Neutrophil (primary cell): ENCODE data around the gene ZSCAN12.

Source experiments
- H3K27ac ChIP-seq: fragments of 200-600 bp; sonication (generic); 2 replicates; pipeline ENCODE4 v1.5.1; 2016; ENCODE audit warnings: mild to moderate bottlenecking, moderate library complexity
- H3K27me3 ChIP-seq: fragments of 200-600 bp; sonication (generic); 2 replicates; pipeline ENCODE4 v1.6.0; 2016; ENCODE audit warnings: mild to moderate bottlenecking
- H3K36me3 ChIP-seq: fragments of 200-600 bp; sonication (generic); 2 replicates; pipeline ENCODE4 v1.5.1; 2017
- H3K4me1 ChIP-seq, 2 experiments: fragments of 200-600 bp in 1 of 2; sonication (generic) in 1 of 2; 1 replicate in 1 of 2; 2 replicates in 1 of 2; pipeline versions ENCODE4 v1.5.1 to v1.6.1; 2013 to 2016; ENCODE audit warnings: low read depth in 1 of 2, low read length in 1 of 2, mild to moderate bottlenecking in 1 of 2, moderate library complexity in 1 of 2; ENCODE audit not compliant: control insufficient read depth in 1 of 2, insufficient read depth in 1 of 2
- H3K4me3 ChIP-seq, 2 experiments: fragments of 200-600 bp in 1 of 2; sonication (generic) in 1 of 2; 1 replicate in 1 of 2; 2 replicates in 1 of 2; pipeline ENCODE4 v1.5.1; 2013 to 2016; ENCODE audit warnings: low read depth in 1 of 2, low read length in 1 of 2, mild to moderate bottlenecking in 1 of 2, moderate library complexity in 1 of 2
- H3K9me3 ChIP-seq: fragments of 200-600 bp; sonication (generic); 2 replicates; pipeline ENCODE4 v1.5.1; 2016
- TF ChIP-seq, protein P1 (sequence below): fragments of 200-600 bp; sonication (generic); IDR thresholded peaks from 2 replicates; pipeline ENCODE4 v1.5.1; 2016; ENCODE audit warnings: antibody characterized with exemption

The ZSCAN12 gene

DNA sequence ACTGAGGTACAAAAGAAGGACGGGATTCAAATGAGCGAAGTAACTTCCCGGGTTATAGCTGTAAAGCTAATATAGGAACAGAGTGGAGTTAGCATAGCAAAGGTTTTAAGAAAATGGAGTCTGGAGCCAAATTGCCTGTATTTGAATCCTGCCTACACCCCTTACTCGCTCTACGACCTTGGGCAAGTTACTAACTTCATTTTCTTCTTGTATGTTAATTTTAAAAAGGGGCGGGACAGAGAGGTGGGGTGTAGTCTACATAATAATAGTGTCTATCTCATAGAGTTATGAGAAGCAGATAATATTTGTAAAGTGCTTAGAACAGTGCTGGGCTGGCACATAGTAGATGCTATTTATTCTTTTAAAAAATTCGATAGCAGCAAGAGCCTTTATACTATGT is 43.0 kb upstream of the ZSCAN12 start:
- no peaks in the 10 kb centered on the region for H3K36me3 ChIP-seq
- peaks cover 6% of the 10 kb centered on the region for H3K9me3 ChIP-seq
- H3K27ac ChIP-seq = no peak overlapping the region
- H3K4me1 ChIP-seq = peaks cover 0 to 5% of the 10 kb centered on the region in 2 experiments
- H3K27me3 ChIP-seq = peaks cover 61% of the 10 kb centered on the region
- H3K4me3 ChIP-seq = no peak overlapping the region
- TF ChIP-seq, protein P1, sequence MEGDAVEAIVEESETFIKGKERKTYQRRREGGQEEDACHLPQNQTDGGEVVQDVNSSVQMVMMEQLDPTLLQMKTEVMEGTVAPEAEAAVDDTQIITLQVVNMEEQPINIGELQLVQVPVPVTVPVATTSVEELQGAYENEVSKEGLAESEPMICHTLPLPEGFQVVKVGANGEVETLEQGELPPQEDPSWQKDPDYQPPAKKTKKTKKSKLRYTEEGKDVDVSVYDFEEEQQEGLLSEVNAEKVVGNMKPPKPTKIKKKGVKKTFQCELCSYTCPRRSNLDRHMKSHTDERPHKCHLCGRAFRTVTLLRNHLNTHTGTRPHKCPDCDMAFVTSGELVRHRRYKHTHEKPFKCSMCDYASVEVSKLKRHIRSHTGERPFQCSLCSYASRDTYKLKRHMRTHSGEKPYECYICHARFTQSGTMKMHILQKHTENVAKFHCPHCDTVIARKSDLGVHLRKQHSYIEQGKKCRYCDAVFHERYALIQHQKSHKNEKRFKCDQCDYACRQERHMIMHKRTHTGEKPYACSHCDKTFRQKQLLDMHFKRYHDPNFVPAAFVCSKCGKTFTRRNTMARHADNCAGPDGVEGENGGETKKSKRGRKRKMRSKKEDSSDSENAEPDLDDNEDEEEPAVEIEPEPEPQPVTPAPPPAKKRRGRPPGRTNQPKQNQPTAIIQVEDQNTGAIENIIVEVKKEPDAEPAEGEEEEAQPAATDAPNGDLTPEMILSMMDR = no peak

DNA sequence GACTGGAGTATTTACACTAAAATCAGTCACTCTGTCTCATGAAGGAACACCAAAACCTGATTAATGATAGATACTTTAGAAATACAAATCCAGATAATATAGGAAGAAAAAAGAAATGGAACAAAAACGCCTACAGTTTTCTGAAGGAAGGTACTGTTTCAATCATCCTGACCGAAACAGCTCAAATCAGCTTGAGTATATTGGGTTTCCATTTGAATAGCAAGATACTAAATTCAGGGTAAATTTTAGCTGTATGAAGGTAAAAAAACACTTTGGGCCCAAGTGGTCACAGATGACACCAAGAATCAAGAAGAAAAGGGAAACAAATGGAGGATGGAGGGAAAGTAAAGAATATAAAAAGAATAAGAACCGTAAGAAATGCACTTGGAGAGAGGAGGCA is 36.9 kb upstream of the ZSCAN12 start:
- H3K9me3 ChIP-seq = no peaks in the 10 kb centered on the region
- peaks cover under 1% of the 10 kb centered on the region for H3K27me3 ChIP-seq
- TF ChIP-seq, protein P1 = no peak
- H3K27ac ChIP-seq = no peak overlapping the region
- H3K4me1 ChIP-seq = no peaks in the 10 kb centered on the region
- no peak overlapping the region for H3K4me3 ChIP-seq
- H3K36me3 ChIP-seq = no peaks in the 10 kb centered on the region

DNA sequence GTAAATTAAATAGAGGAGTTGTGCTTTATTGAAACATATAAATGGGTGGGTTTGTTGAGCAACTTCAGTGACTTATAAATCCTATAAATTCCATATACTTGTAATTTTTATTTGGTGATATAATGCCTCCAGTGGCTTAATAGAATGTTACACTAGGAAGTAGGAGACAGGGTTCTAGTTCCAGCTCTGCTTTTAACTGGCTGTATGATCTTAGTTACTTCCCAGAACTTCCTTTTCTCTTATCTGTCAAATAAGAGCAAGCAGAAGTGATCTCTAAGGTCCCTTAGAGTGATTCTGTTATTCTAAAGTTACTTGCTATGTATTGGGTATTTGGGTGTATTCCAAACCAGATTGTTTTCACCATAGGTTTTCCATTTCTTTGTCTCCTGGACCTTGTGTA is 33.6 kb upstream of the ZSCAN12 start:
- Histone ChIP-seq H3K4me3 (no peak overlapping the region), H3K9me3 (no peaks in the 10 kb centered on the region), H3K27me3 (no peaks in the 10 kb centered on the region), H3K4me1 (no peaks in the 10 kb centered on the region), H3K27ac (no peak overlapping the region), H3K36me3 (no peaks in the 10 kb centered on the region)
- TF ChIP-seq, protein P1 = no peak

DNA sequence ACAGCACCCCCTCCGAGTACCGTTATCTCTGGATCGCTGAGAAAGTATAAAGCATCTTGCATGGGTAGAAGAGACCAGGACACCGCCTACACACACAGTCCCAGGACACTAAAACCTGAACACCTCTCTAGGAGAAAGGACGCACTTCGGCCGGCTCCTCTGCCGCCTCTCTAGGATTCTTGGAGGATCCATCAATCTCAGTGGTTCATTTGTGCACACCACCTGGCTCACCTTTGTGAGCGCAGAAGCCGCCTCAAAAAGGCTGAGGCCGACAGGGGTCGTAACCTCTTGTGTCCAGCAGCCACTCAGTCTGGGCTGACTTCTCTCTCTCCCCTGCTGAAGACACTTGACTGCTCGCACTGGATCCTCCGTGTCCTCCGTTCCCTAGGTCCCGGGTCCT is 30.2 kb upstream of the ZSCAN12 start:
- Histone ChIP-seq H3K27me3 (no peaks in the 10 kb centered on the region), H3K9me3 (no peaks in the 10 kb centered on the region), H3K36me3 (no peaks in the 10 kb centered on the region), H3K27ac (no peak overlapping the region), H3K4me3 (no peak overlapping the region), H3K4me1 (no peaks in the 10 kb centered on the region)
- TF ChIP-seq, protein P1 = no peak

DNA sequence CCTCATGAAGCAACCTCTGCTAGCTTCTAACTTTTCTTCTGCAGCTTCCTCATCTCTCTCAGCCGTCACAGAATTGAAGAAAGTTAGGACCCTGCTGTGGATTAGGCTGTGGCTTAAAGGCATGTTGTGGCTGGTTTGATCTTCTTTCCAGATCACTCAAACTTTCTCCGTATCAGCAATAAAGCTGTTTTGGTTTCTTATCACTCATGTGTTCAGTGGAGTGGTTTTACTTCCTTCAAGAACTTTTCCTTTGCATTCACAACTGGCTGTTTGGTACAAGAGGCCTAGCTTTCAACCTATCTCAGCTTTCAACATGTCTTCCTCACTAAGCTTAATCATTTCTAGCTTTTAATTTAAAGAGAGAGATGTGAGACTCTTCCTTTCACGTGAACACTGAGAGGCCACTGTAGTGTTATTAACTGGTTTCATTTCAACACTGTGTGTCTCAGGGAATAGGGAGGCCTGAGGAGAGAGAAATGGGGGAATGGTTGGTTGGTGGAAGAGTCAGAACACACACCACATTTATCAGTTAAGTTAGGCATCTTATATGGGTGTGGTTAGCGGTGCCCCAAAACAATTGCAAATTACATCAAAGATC is 26.5 kb upstream of the ZSCAN12 start:
- Histone ChIP-seq H3K27ac (no peak overlapping the region), H3K36me3 (no peaks in the 10 kb centered on the region), H3K4me3 (no peak overlapping the region), H3K9me3 (no peaks in the 10 kb centered on the region), H3K27me3 (no peaks in the 10 kb centered on the region), H3K4me1 (no peaks in the 10 kb centered on the region)
- TF ChIP-seq, protein P1 = no peak

DNA sequence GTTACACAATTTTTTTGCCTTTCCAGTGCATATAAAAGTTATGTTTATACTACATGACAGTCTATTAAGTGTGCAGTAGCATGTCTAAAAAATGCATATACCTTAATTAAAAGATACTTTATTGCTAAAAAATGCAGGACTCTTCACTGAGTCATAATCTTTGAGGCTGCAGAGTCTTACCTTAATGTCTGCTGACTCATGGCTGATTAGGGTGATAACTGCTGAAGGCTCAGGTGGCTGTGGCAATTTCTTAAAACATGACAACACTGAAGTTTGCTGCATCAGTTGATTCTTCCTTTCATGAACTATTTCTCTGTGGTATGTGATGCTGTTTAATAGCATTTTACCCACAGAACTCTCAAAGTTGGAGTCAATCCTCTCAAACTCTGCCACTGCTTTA is 24.6 kb upstream of the ZSCAN12 start:
- Histone ChIP-seq H3K9me3 (no peaks in the 10 kb centered on the region), H3K4me1 (no peaks in the 10 kb centered on the region), H3K36me3 (no peaks in the 10 kb centered on the region), H3K4me3 (no peak overlapping the region), H3K27ac (no peak overlapping the region), H3K27me3 (no peaks in the 10 kb centered on the region)
- TF ChIP-seq, protein P1 = no peak
